Vagina (tissue), 2 donors: ENCODE data around the gene TRIO. TPM values are rescaled to one million over a fixed set of nuclear protein-coding genes. Genes with fewer than 3 reads are reported as not detected.

Experiments used
- DNase-seq, 2 donors: peaks; one replicate each; pipeline ENCODE4 v3.0.0-alpha.2; 2017; ENCODE audit errors: extremely low spot score in 2 of 2
- H3K27ac ChIP-seq: fragments of 200-600 bp; sonication (generic); one replicate; pipeline ENCODE4 v1.5.1; 2019
- H3K27me3 ChIP-seq: fragments of 200-600 bp; sonication (generic); one replicate; pipeline ENCODE4 v1.5.1; 2019
- H3K36me3 ChIP-seq, 2 donors: fragments of 200-600 bp; sonication (generic); one replicate each; pipeline ENCODE4 v1.5.1; 2017 to 2019
- H3K4me1 ChIP-seq: fragments of 200-600 bp; sonication (generic); one replicate; pipeline ENCODE4 v1.5.1; 2019
- H3K4me3 ChIP-seq, 2 donors: fragments of 200-600 bp; sonication (generic); 1 replicate in 1 of 2; 2 replicates in 1 of 2; pipeline ENCODE4 v1.5.1; 2016 to 2019
- H3K9me3 ChIP-seq: fragments of 200-600 bp; sonication (generic); one replicate; pipeline ENCODE4 v1.5.1; 2019
- POLR2A ChIP-seq, 2 donors: fragments of 450-650 bp; IDR thresholded peaks; one replicate each; pipeline ENCODE4 v1.6.1; 2017; ENCODE audit warnings: antibody characterized with exemption in 2 of 2, mild to moderate bottlenecking in 2 of 2, moderate library complexity in 2 of 2
- POLR2AphosphoS5 ChIP-seq, 2 donors: sonication (generic); formaldehyde crosslinking; IDR thresholded peaks; one replicate each; pipeline ENCODE4 v1.9.0; 2017; ENCODE audit warnings: antibody characterized with exemption in 2 of 2, mild to moderate bottlenecking in 2 of 2, low read depth in 1 of 2; ENCODE audit not compliant: insufficient read depth in 1 of 2
- intact Hi-C: fragments of 100-400 bp; cut with DNase I; formaldehyde crosslinking; loops from one replicate; pipeline ENCODE4 v1.15.1; 2023
- total RNA-seq: library from RNA; depleted of rRNA; stranded (reverse); fragments of >200 nt; gene quantifications from one replicate; pipeline ENCODE4 v1.2.3, GENCODE V29; 2016
- TF ChIP-seq, protein P1 (sequence below), 3 experiments: fragments of 450-650 bp in 2 of 3; fragments of 200-600 bp in 1 of 3; sonication (generic) in 1 of 3; IDR thresholded peaks; one replicate each; pipeline ENCODE4 v1.5.1; 2017 to 2019; ENCODE audit warnings: antibody characterized with exemption in 3 of 3, mild to moderate bottlenecking in 2 of 3, moderate library complexity in 2 of 3

Gene TRIO
- total RNA-seq, 1 donor from 2014 or later, result 142 TPM

DNA sequence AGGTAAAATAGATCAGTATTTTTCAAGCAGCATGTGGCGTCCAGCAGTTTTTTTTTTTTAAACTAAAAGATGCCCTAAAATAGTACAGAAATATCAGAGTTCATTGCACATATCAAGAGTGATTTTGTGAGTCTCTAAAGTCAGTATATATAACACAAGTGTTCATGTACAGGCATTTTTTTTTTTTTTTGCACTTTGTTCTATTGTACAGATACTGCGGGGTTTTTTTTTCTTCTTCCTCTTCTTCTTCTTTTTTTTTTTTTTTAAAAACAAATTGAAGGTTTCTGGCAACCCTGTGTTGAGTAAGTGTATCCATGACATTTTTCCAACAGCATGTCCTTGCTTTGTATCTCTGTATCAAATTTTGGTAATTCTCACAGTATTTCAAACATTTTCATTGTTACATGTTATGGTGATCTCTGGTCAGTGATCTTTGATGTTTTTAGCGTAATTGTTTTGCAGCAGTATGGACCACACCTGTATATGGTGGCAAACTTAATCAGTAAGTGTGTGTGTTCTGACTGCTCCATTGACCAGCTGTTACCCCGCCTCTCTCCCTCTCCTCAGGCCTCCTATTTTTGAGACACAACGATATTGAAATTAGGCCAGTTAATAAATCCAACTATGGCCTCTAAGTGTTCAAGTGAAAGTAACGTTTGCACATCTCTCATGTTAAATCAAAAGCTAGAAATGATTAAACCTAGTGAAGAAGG, 76.8 kb downstream of the TRIO start:
- Histone ChIP-seq H3K9me3 (no peaks in the 10 kb centered on the region), H3K27me3 (no peaks in the 10 kb centered on the region), H3K27ac (no peak overlapping the region), H3K36me3 (no peaks in the 10 kb centered on the region), H3K4me3 (no peak overlapping the region), H3K4me1 (peaks cover 29% of the 10 kb centered on the region)
- no peak for DNase-seq
- TF ChIP-seq POLR2A (IDR thresholded peaks at IDR 0.05) (no peak), POLR2AphosphoS5 (IDR thresholded peaks at IDR 0.05; ENCODE audit: insufficient read depth in 1 of 2, low read depth in 1 of 2) (no peak)
- TF ChIP-seq, protein P1, sequence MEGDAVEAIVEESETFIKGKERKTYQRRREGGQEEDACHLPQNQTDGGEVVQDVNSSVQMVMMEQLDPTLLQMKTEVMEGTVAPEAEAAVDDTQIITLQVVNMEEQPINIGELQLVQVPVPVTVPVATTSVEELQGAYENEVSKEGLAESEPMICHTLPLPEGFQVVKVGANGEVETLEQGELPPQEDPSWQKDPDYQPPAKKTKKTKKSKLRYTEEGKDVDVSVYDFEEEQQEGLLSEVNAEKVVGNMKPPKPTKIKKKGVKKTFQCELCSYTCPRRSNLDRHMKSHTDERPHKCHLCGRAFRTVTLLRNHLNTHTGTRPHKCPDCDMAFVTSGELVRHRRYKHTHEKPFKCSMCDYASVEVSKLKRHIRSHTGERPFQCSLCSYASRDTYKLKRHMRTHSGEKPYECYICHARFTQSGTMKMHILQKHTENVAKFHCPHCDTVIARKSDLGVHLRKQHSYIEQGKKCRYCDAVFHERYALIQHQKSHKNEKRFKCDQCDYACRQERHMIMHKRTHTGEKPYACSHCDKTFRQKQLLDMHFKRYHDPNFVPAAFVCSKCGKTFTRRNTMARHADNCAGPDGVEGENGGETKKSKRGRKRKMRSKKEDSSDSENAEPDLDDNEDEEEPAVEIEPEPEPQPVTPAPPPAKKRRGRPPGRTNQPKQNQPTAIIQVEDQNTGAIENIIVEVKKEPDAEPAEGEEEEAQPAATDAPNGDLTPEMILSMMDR (IDR thresholded peaks at IDR 0.05), result no peak
- intact Hi-C loops, result no loop called here

DNA sequence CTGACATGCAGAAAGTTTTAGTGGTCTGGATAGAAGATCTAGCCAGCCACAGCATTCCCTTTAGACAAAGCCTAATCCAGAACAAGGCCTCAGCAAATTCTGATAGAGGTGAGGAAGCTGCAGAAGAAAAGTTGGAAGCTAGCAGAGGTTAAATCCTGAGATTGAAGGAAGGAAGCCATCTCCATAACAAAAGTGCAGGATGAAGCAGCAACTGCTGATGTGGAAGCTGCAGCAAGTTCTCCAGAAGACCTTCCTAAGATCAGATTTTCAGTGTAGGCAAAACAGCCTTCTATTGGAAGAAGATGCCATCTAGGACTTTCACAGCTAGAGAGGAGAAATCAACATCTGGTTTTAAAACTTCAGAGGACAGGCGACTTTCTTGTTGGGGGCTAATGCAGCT, 77.5 kb downstream of the TRIO start:
- DNase-seq, result no peak
- Histone ChIP-seq H3K9me3 (no peaks in the 10 kb centered on the region), H3K36me3 (no peaks in the 10 kb centered on the region), H3K27me3 (no peaks in the 10 kb centered on the region), H3K27ac (no peak overlapping the region), H3K4me3 (no peak overlapping the region), H3K4me1 (peaks cover 29% of the 10 kb centered on the region)
- TF ChIP-seq, protein P1 (IDR thresholded peaks at IDR 0.05), result no peak
- no peak for TF ChIP-seq POLR2AphosphoS5 (IDR thresholded peaks at IDR 0.05; ENCODE audit: insufficient read depth in 1 of 2, low read depth in 1 of 2)
- TF ChIP-seq POLR2A (IDR thresholded peaks at IDR 0.05), result no peak
- intact Hi-C loops, result no loop called here

DNA sequence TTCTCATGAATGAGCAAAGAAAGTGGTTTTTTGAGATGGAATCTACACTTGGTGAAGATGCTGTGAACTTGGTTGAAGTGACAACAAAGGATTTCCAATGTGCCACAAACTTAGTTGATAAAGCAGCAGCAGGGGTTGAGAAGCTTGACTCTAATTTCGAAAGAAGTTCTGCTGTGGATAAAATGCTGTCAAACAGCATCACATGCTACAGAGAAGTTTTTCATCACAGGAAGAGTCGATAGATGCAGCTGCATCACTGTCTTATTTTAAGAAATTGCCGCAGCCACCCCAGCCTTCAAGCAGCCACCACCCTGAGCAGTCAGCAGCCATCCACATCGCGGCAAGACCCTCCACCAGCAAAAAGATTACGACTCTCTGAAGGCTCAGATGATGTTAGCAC, 78.6 kb downstream of the TRIO start:
- H3K36me3 ChIP-seq, result no peaks in the 10 kb centered on the region
- no peak for DNase-seq
- no peak overlapping the region for H3K4me3 ChIP-seq
- H3K4me1 ChIP-seq, result peaks cover 29% of the 10 kb centered on the region
- no peaks in the 10 kb centered on the region for H3K27me3 ChIP-seq
- H3K27ac ChIP-seq, result no peak overlapping the region
- intact Hi-C loops, result no loop called here
- TF ChIP-seq POLR2AphosphoS5 (IDR thresholded peaks at IDR 0.05; ENCODE audit: insufficient read depth in 1 of 2, low read depth in 1 of 2), result no peak
- TF ChIP-seq, protein P1 (IDR thresholded peaks at IDR 0.05), result no peak
- no peak for TF ChIP-seq POLR2A (IDR thresholded peaks at IDR 0.05)
- H3K9me3 ChIP-seq, result no peaks in the 10 kb centered on the region

DNA sequence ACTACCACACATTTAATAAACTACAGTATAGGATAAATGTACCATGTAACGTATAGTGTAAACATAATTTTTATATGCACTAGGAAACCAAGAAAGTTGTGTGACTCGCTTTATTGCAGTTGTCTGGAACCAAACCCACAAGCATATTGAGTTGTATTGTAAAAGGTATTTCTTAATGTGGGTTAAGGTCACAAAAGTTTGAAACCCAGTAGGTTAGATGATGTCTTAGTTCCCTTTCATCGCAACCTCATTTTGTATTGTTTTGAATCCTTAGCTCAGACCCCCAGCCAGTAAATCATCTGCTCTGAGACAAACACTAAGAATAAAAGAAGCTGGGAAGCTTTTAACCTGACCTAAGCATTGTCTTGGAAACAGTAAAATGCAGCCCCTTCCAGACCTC, 79.1 kb downstream of the TRIO start:
- no peak for TF ChIP-seq POLR2AphosphoS5 (IDR thresholded peaks at IDR 0.05; ENCODE audit: insufficient read depth in 1 of 2, low read depth in 1 of 2)
- no peak for TF ChIP-seq POLR2A (IDR thresholded peaks at IDR 0.05)
- TF ChIP-seq, protein P1 (IDR thresholded peaks at IDR 0.05), result no peak
- H3K27me3 ChIP-seq, result no peaks in the 10 kb centered on the region
- no peak overlapping the region for H3K27ac ChIP-seq
- H3K36me3 ChIP-seq, result no peaks in the 10 kb centered on the region
- no peak overlapping the region for H3K4me3 ChIP-seq
- no peak for DNase-seq
- no peaks in the 10 kb centered on the region for H3K9me3 ChIP-seq
- peaks cover 28% of the 10 kb centered on the region for H3K4me1 ChIP-seq
- intact Hi-C loops, result no loop called here

DNA sequence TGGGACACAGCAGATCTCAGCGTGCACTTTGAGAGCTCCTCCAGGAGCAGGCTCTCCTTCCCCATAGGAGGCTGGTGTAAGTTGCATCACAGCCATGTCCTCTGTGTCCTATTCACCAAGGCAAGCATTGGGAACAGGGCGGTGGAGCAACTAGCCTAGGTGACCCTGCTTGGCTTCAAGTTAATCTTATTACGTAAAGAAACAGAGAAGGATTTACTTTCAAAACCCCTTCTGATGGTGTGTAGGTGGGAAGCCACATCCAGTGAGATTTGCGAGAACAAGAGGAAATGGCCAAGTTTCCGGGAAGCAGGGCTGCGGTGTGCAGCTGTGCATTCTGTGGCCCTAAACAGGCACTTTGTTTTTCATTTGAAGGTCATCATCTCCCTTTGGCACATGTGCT, 80.2 kb downstream of the TRIO start:
- Histone ChIP-seq H3K4me3 (no peak overlapping the region), H3K27ac (no peak overlapping the region), H3K27me3 (no peaks in the 10 kb centered on the region), H3K36me3 (no peaks in the 10 kb centered on the region), H3K4me1 (peaks cover 24% of the 10 kb centered on the region), H3K9me3 (no peaks in the 10 kb centered on the region)
- TF ChIP-seq, protein P1 (IDR thresholded peaks at IDR 0.05), result no peak
- no peak for DNase-seq
- intact Hi-C loops, result no loop called here
